ENCODE data around the gene FBXO42.

- TF ChIP-seq EP300 (IDR thresholded peaks at IDR 0.05) (no peak), POLR2A (IDR thresholded peaks at IDR 0.05; ENCODE audit: low read depth) (no peak), POLR2AphosphoS5 (IDR thresholded peaks at IDR 0.05) (no peak)
- TF ChIP-seq, protein P1, sequence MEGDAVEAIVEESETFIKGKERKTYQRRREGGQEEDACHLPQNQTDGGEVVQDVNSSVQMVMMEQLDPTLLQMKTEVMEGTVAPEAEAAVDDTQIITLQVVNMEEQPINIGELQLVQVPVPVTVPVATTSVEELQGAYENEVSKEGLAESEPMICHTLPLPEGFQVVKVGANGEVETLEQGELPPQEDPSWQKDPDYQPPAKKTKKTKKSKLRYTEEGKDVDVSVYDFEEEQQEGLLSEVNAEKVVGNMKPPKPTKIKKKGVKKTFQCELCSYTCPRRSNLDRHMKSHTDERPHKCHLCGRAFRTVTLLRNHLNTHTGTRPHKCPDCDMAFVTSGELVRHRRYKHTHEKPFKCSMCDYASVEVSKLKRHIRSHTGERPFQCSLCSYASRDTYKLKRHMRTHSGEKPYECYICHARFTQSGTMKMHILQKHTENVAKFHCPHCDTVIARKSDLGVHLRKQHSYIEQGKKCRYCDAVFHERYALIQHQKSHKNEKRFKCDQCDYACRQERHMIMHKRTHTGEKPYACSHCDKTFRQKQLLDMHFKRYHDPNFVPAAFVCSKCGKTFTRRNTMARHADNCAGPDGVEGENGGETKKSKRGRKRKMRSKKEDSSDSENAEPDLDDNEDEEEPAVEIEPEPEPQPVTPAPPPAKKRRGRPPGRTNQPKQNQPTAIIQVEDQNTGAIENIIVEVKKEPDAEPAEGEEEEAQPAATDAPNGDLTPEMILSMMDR (IDR thresholded peaks at IDR 0.05) = no peak
Measured at GRCh38 chr1:16371725-16372124, 19.4 kb upstream of the FBXO42 start.

All from esophagus muscularis mucosa (tissue), 4 donors.